Ovary (tissue), 3 donors: ENCODE measurements around the gene ADGRV1.

Experiments used
- CTCF ChIP-seq, 3 donors: fragments of 450-650 bp in 2 of 3; fragments of 200-600 bp in 1 of 3; IDR thresholded peaks; one replicate each; pipeline versions ENCODE4 v1.5.1 to v1.8.0; 2016 to 2022; ENCODE audit warnings: antibody characterized with exemption in 3 of 3, mild to moderate bottlenecking in 1 of 3
- EP300 ChIP-seq: sonication (generic); formaldehyde crosslinking; IDR thresholded peaks from one replicate; pipeline ENCODE4 v1.6.1; 2017; ENCODE audit warnings: antibody characterized with exemption
- POLR2A ChIP-seq: fragments of 450-650 bp; IDR thresholded peaks from one replicate; pipeline ENCODE4 v1.6.1; 2017; ENCODE audit warnings: antibody characterized with exemption, mild to moderate bottlenecking, moderate library complexity
- donor health status: DM: no; HTN: no; CAD: no.

GRCh38 chr5:90718387-90718786 lies 159.8 kb downstream of the ADGRV1 start:
- TF ChIP-seq CTCF (IDR thresholded peaks at IDR 0.05) (no peak), POLR2A (no peak), EP300 (no peak)
